SK-N-SH (cell line): ENCODE data around the gene HTRA3. TPM values are rescaled to one million over a fixed set of nuclear protein-coding genes. Genes with fewer than 3 reads are reported as not detected.

Source experiments
- CTCF ChIA-PET: fragments of 300-600, 350-600 bp; formaldehyde crosslinking; extraction: SDS; loops from one replicate; lab custom pipeline; 2021; lab: Yijun Ruan, JAX
- POLR2A ChIA-PET: fragments of 350-600 bp; sonication (Branson Sonifier 250); formaldehyde crosslinking; extraction: SDS; loops from one replicate; lab custom pipeline; 2020; ENCODE audit warnings: antibody characterized with exemption, inconsistent platforms; lab: Yijun Ruan, JAX
- DNase-seq: peaks from one replicate; pipeline ENCODE4 v3.0.0; 2012
- H2AFZ ChIP-seq: fragments of 200-600 bp; sonication (generic); 2 replicates; pipeline ENCODE4 v1.8.1; 2016; ENCODE audit warnings: antibody characterized with exemption, mild to moderate bottlenecking, low read depth
- H3F3A ChIP-seq: fragments of 200-600 bp; sonication (generic); replicated peaks from 2 replicates; pipeline ENCODE3; 2016; ENCODE audit warnings: antibody characterized with exemption, mild to moderate bottlenecking; ENCODE audit not compliant: insufficient read depth
- H3K27ac ChIP-seq, 2 experiments: fragments of 200-500 bp in 1 of 2; fragments of 200-600 bp in 1 of 2; sonication (Bioruptor generic) in 1 of 2; sonication (generic), shearing (Covaris generic) in 1 of 2; 2 replicates each; pipeline versions ENCODE4 v1.5.1 to v1.6.1; 2014 to 2016; ENCODE audit warnings: low read depth in 2 of 2, inconsistent platforms in 1 of 2, low read length in 1 of 2, mild to moderate bottlenecking in 1 of 2, mixed read lengths in 1 of 2
- H3K27me3 ChIP-seq: fragments of 200-600 bp; sonication (generic), shearing (Covaris generic); 2 replicates; pipeline ENCODE4 v1.6.1; 2016; ENCODE audit warnings: mixed run types; ENCODE audit not compliant: insufficient read depth
- H3K36me3 ChIP-seq, 2 experiments: fragments of 200-500 bp in 1 of 2; fragments of 200-600 bp in 1 of 2; sonication (Bioruptor generic) in 1 of 2; sonication (generic) in 1 of 2; replicated peaks in 1 of 2; 2 replicates each; pipeline versions ENCODE3 to v1.5.1; 2014 to 2016; ENCODE audit warnings: low read length in 1 of 2, mild to moderate bottlenecking in 1 of 2; ENCODE audit not compliant: insufficient read depth in 2 of 2, control insufficient read depth in 1 of 2
- H3K4me1 ChIP-seq, 2 experiments: fragments of 200-500 bp in 1 of 2; fragments of 200-600 bp in 1 of 2; sonication (Bioruptor generic) in 1 of 2; sonication (generic), shearing (Covaris generic) in 1 of 2; 2 replicates each; pipeline versions ENCODE4 v1.5.1 to v1.6.1; 2014 to 2016; ENCODE audit warnings: low read depth in 1 of 2, low read length in 1 of 2, mixed run types in 1 of 2; ENCODE audit not compliant: insufficient read depth in 2 of 2, control insufficient read depth in 1 of 2
- H3K4me2 ChIP-seq: fragments of 200-600 bp; sonication (generic), shearing (Covaris generic); 2 replicates; pipeline ENCODE4 v1.6.1; 2017; ENCODE audit warnings: mixed run types
- H3K4me3 ChIP-seq, 2 experiments: fragments of 200-500 bp in 1 of 2; fragments of 200-600 bp in 1 of 2; sonication (Bioruptor generic) in 1 of 2; sonication (generic), shearing (Covaris generic) in 1 of 2; 2 replicates each; pipeline versions ENCODE4 v1.5.1 to v1.8.1; 2014 to 2016; ENCODE audit warnings: low read depth in 2 of 2, inconsistent platforms in 1 of 2, low read length in 1 of 2, mild to moderate bottlenecking in 1 of 2, mixed read lengths in 1 of 2, moderate library complexity in 1 of 2
- H3K79me2 ChIP-seq: fragments of 200-600 bp; sonication (generic); 2 replicates; pipeline ENCODE4 v1.8.1; 2017; ENCODE audit warnings: mild to moderate bottlenecking; ENCODE audit not compliant: insufficient read depth
- H3K9ac ChIP-seq: fragments of 200-600 bp; sonication (generic); 2 replicates; pipeline ENCODE4 v1.6.1; 2017; ENCODE audit warnings: mixed run types
- H3K9me2 ChIP-seq: fragments of 200-600 bp; sonication (generic); 2 replicates; pipeline ENCODE4 v1.6.1; 2017; ENCODE audit warnings: mixed run types
- H3K9me3 ChIP-seq: fragments of 200-600 bp; sonication (generic); 2 replicates; pipeline ENCODE4 v1.6.1; 2017; ENCODE audit warnings: mixed run types, mild to moderate bottlenecking, moderate library complexity
- H4K20me1 ChIP-seq: fragments of 200-600 bp; sonication (generic); 2 replicates; pipeline ENCODE4 v1.6.1; 2017; ENCODE audit warnings: mild to moderate bottlenecking, mixed run types; ENCODE audit not compliant: insufficient read depth
- CHD2 ChIP-seq: fragments of 150-350 bp; IDR thresholded peaks from 2 replicates; pipeline ENCODE4 v1.6.1; 2018; ENCODE audit warnings: low read length; ENCODE audit not compliant: partially characterized antibody
- EP300 ChIP-seq, 2 experiments: IDR thresholded peaks; 2 replicates each; pipeline versions ENCODE4 v1.4.0 to v1.6.1; 2012; ENCODE audit warnings: borderline replicate concordance in 1 of 2, low read depth in 1 of 2, low read length in 1 of 2
- EZH2phosphoT487 ChIP-seq: fragments of 200-600 bp; sonication (generic); IDR thresholded peaks from 2 replicates; pipeline ENCODE4 v1.6.1; 2017; ENCODE audit warnings: low read depth, mixed run types, mild to moderate bottlenecking, antibody characterized with exemption, moderate library complexity, borderline replicate concordance
- FOSL2 ChIP-seq: IDR thresholded peaks from 2 replicates; pipeline ENCODE4 v1.4.0; 2012; ENCODE audit warnings: low read depth, mild to moderate bottlenecking, moderate library complexity, borderline replicate concordance
- FOXM1 ChIP-seq: IDR thresholded peaks from 2 replicates; pipeline ENCODE4 v1.4.0; 2012; ENCODE audit warnings: low read depth, mild to moderate bottlenecking
- GABPA ChIP-seq: IDR thresholded peaks from 2 replicates; pipeline ENCODE4 v1.4.0; 2012; ENCODE audit warnings: low read depth, mild to moderate bottlenecking
- GATA2 ChIP-seq: sonication (generic); formaldehyde crosslinking; IDR thresholded peaks from 2 replicates; pipeline ENCODE4 v1.5.0; 2020; ENCODE audit warnings: mild to moderate bottlenecking, missing genetic modification reagents
- IRF3 ChIP-seq: fragments of 150-350 bp; IDR thresholded peaks from 2 replicates; pipeline ENCODE4 v1.6.1; 2016; ENCODE audit warnings: mild to moderate bottlenecking, low read depth, low read length
- MAX ChIP-seq: IDR thresholded peaks from 2 replicates; pipeline ENCODE4 v1.4.0; 2012; ENCODE audit warnings: low read depth
- MXI1 ChIP-seq: IDR thresholded peaks from 2 replicates; pipeline ENCODE4 v1.6.1; 2012; ENCODE audit warnings: mild to moderate bottlenecking, low read depth, low read length, improper control_type of control experiment
- NRF1 ChIP-seq: IDR thresholded peaks from 2 replicates; pipeline ENCODE4 v1.6.1; 2012; ENCODE audit warnings: low read depth, mild to moderate bottlenecking, low read length
- PBX3 ChIP-seq: IDR thresholded peaks from 2 replicates; pipeline ENCODE4; 2012
- POLR2AphosphoS5 ChIP-seq: IDR thresholded peaks from 2 replicates; pipeline ENCODE4 v1.6.1; 2012; ENCODE audit warnings: low read depth, low read length
- RAD21 ChIP-seq: IDR thresholded peaks from 2 replicates; pipeline ENCODE4 v1.6.1; 2012; ENCODE audit warnings: mild to moderate bottlenecking, low read length
- RCOR1 ChIP-seq: fragments of 150-350 bp; IDR thresholded peaks from 2 replicates; pipeline ENCODE4 v1.6.1; 2017; ENCODE audit warnings: antibody characterized with exemption, low read length
- SIN3A ChIP-seq: IDR thresholded peaks from 2 replicates; pipeline ENCODE4 v1.6.1; 2012; ENCODE audit warnings: low read depth, mild to moderate bottlenecking, low read length, moderate library complexity, borderline replicate concordance
- SMC3 ChIP-seq: IDR thresholded peaks from 2 replicates; pipeline ENCODE4 v1.6.1; 2012; ENCODE audit warnings: low read depth, low read length, improper control_type of control experiment
- TAF1 ChIP-seq: IDR thresholded peaks from 2 replicates; pipeline ENCODE4 v1.6.1; 2012; ENCODE audit warnings: low read depth, mild to moderate bottlenecking, low read length, moderate library complexity, borderline replicate concordance
- TCF12 ChIP-seq: IDR thresholded peaks from 2 replicates; pipeline ENCODE4 v1.4.0; 2012
- WGBS: methylation state at CpG from one replicate; pipeline ENCODE4 v1.1.6; 2017; ENCODE audit warnings: low lambda C conversion rate; 5-methylcytosine and 5-hydroxymethylcytosine counted together
- polyA plus RNA-seq, 3 experiments: library from polyadenylated mRNA; depleted of rRNA; stranded (reverse); fragments of >200 nt; gene quantifications; 2 replicates each; pipeline ENCODE4 v1.2.3, GENCODE V29; 2012
- TF ChIP-seq, protein P1 (sequence below): IDR thresholded peaks from 2 replicates; pipeline ENCODE4 v1.4.0; 2012; ENCODE audit warnings: low read depth, borderline replicate concordance

HTRA3 gene
- polyA plus RNA-seq, 1 of the 3 experiments (the other 2 are of a cell fraction): 0.05 TPM

DNA sequence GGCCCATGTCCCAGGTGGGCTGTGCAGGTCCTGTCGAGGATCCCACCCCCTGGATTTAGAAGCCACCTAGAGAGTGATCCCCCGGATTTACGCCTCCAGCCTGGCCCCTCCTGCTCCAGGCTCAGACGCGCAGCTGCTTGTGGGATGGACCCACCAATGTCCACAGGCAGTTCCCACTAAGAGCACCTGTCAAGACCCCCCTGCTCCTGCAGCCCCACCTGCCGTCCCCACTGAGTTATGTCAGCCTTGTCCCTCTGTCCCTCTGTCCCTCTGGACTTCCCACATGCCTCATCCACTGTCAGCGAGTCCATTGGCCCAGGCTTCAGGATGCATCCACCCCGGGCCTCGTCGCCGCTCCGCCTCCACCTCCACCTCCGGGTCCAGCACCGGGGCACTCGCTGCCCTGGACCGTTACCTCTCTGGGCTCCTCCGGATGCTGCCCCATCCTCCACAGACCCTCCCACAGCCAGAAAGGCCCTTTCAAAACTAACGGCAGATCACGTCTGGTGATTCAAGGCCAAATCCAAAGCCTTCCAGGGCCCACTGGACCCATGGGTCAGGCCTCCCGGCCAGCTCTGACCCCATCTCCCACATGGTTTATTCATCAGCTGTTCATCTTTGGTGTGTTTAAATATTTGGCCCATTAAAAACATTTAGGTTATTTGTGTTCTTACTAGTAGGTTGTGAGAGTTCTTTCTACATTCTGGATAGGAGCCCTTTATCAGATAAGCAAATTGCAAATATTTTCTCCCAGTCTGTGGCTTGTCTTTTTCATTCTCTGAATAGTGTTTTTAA, 28.3 kb downstream of the HTRA3 start:
- Histone ChIP-seq H3K4me3 (no peak overlapping the region), H3K4me2 (no peak overlapping the region), H3K9me3 (no peaks in the 10 kb centered on the region)
- 78% methylated on average over 19 of the region's 20 CpGs for WGBS
- CTCF ChIA-PET: no interaction called here
- TF ChIP-seq RCOR1 (no peak), GABPA (no peak), PBX3 (no peak), GATA2 (CRISPR knock-in tag) (no peak), EZH2phosphoT487 (no peak), POLR2AphosphoS5 (no peak), CHD2 (no peak)
- TF ChIP-seq, protein P1, sequence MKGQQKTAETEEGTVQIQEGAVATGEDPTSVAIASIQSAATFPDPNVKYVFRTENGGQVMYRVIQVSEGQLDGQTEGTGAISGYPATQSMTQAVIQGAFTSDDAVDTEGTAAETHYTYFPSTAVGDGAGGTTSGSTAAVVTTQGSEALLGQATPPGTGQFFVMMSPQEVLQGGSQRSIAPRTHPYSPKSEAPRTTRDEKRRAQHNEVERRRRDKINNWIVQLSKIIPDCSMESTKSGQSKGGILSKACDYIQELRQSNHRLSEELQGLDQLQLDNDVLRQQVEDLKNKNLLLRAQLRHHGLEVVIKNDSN: no peak
- TF ChIP-seq, all 33 proteins: peak for 0
- H3F3A ChIP-seq: no peaks in the 10 kb centered on the region
- no peaks in the 10 kb centered on the region for H3K27me3 ChIP-seq
- POLR2A ChIA-PET: no interaction called here
- H3K9ac ChIP-seq: no peak overlapping the region
- no peaks in the 10 kb centered on the region for H3K79me2 ChIP-seq
- H3K9me2 ChIP-seq: no peaks in the 10 kb centered on the region
- H3K27ac ChIP-seq: no peak overlapping the region
- H3K4me1 ChIP-seq: no peaks in the 10 kb centered on the region
- H3K36me3 ChIP-seq: no peaks in the 10 kb centered on the region
- DNase-seq: no peak
- H2AFZ ChIP-seq: no peak overlapping the region
- no peaks in the 10 kb centered on the region for H4K20me1 ChIP-seq

DNA sequence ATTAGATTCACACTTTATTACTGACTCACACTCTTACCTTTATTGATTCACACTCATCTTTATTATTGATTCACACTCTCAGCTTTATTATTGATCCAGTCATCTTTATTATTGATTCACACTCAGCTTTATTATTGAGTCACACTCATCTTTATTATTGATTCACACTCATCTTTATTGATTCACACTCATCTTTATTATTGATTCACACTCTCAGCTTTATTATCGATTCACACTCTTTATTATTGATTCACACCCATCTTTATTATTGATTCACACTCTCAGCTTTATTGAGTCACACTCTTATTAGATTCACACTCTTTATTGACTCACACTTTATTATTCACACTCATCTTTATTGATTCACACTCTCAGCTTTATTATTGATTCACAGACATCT, 31.3 kb downstream of the HTRA3 start:
- TF ChIP-seq TAF1 (no peak), GATA2 (CRISPR knock-in tag) (no peak), MXI1 (no peak), RCOR1 (no peak), POLR2AphosphoS5 (no peak), IRF3 (no peak), SMC3 (no peak), EP300 (IDR thresholded peaks at IDR 0.05; ENCODE audit: borderline replicate concordance in 1 of 2, low read depth in 1 of 2, low read length in 1 of 2) (no peak), MAX (no peak), SIN3A (no peak), RAD21 (no peak), PBX3 (no peak), TCF12 (no peak), FOSL2 (no peak), NRF1 (no peak), FOXM1 (no peak)
- TF ChIP-seq, all 33 proteins: peak for 0
- H3K4me3 ChIP-seq: no peak overlapping the region
- ChIA-PET POLR2A (no interaction called here), CTCF (interaction anchor here (1.1 kb wide), 1 partner anchor 34 kb away, joined by 3 read pairs; no protein-coding TSS in a partner anchor)
- H3K4me1 ChIP-seq: peaks cover 0 to 3% of the 10 kb centered on the region in 2 experiments; a peak in 1 of 4 replicates
- no peaks in the 10 kb centered on the region for H3K79me2 ChIP-seq
- H4K20me1 ChIP-seq: no peaks in the 10 kb centered on the region
- H3K36me3 ChIP-seq: no peaks in the 10 kb centered on the region
- H3K4me2 ChIP-seq: no peak overlapping the region
- no peaks in the 10 kb centered on the region for H3K27me3 ChIP-seq
- H3K9ac ChIP-seq: no peak overlapping the region
- no peak overlapping the region for H2AFZ ChIP-seq
- no peaks in the 10 kb centered on the region for H3F3A ChIP-seq
- H3K9me3 ChIP-seq: no peaks in the 10 kb centered on the region
- H3K27ac ChIP-seq: no peak overlapping the region
- H3K9me2 ChIP-seq: no peaks in the 10 kb centered on the region
- 52% methylated on average over 1 of the region's 1 CpG for WGBS
- DNase-seq: no peak
